Measurements from ENCODE around the gene OCA2. TPM values are rescaled to one million over a fixed set of nuclear protein-coding genes. Genes with fewer than 3 reads are reported as not detected.

Gene OCA2
- total and polyA plus RNA-seq, 2 of the 13 experiments (the other 11 are each of a cell fraction or from before 2014, with no cell fraction given) = 0.02 to 0.05 TPM

- in situ Hi-C loops (cut with HindIII; ENCODE audit: extremely low pct_ligation_motif_present, low pct_unique_long_range_greater_than_20kb) = no loop called here
- ATAC-seq (no peak), FAIRE-seq (no peak), DNase-seq (ENCODE audit: low spot score) (no peak)
- Histone ChIP-seq H3K79me2 (ENCODE audit: insufficient read depth, low read length) (no peaks in the 10 kb centered on the region), H3K27ac (ENCODE audit: extremely low read length, insufficient read depth, low read length) (no peak overlapping the region), H3K4me3 (replicated peaks in 1 of 3; ENCODE audit: insufficient read depth in 1 of 3, low read depth in 2 of 3, low read length in 3 of 3) (no peak overlapping the region), H3K9me3 (ENCODE audit: low read length) (no peaks in the 10 kb centered on the region), H3K9ac (ENCODE audit: insufficient read depth, low read depth, low read length) (no peak overlapping the region), H3K4me2 (ENCODE audit: low read depth, low read length) (no peak overlapping the region), H3K36me3 (replicated peaks in 1 of 2; ENCODE audit: control insufficient read depth in 1 of 2, insufficient read depth in 2 of 2, low read length in 2 of 2) (no peaks in the 10 kb centered on the region), H3K27me3 (ENCODE audit: control insufficient read depth in 1 of 2, insufficient read depth in 2 of 2, low read length in 2 of 2) (peaks cover 0 to 13% of the 10 kb centered on the region in 2 experiments; a peak in 2 of 5 replicates), H4K20me1 (ENCODE audit: insufficient read depth, low read length) (no peaks in the 10 kb centered on the region), H2AFZ (ENCODE audit: low read length) (no peak overlapping the region), H3K4me1 (ENCODE audit: insufficient read depth, low read length) (no peaks in the 10 kb centered on the region)
- TF ChIP-seq ZNF609 (CRISPR knock-in tag; IDR thresholded peaks at IDR 0.05; ENCODE audit: borderline replicate concordance) (no peak), ZNF773 (CRISPR knock-in tag; IDR thresholded peaks at IDR 0.05; ENCODE audit: borderline replicate concordance) (no peak), ZNF75D (CRISPR knock-in tag; IDR thresholded peaks at IDR 0.05; ENCODE audit: borderline replicate concordance) (no peak), SMAD9 (CRISPR knock-in tag; IDR thresholded peaks at IDR 0.05) (no peak), MIER2 (CRISPR knock-in tag; IDR thresholded peaks at IDR 0.05) (no peak), TAF1 (CRISPR knock-in tag; IDR thresholded peaks at IDR 0.05) (no peak), ZSCAN21 (CRISPR knock-in tag; IDR thresholded peaks at IDR 0.05; ENCODE audit: borderline replicate concordance) (no peak), BATF2 (CRISPR knock-in tag; IDR thresholded peaks at IDR 0.05) (no peak), ISX (CRISPR knock-in tag; conservative IDR thresholded peaks at IDR 0.05) (no peak)
- TF ChIP-seq, protein P1, sequence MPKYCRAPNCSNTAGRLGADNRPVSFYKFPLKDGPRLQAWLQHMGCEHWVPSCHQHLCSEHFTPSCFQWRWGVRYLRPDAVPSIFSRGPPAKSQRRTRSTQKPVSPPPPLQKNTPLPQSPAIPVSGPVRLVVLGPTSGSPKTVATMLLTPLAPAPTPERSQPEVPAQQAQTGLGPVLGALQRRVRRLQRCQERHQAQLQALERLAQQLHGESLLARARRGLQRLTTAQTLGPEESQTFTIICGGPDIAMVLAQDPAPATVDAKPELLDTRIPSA (CRISPR knock-in tag; IDR thresholded peaks at IDR 0.05; ENCODE audit: borderline replicate concordance) = no peak
- TF ChIP-seq, protein P2, sequence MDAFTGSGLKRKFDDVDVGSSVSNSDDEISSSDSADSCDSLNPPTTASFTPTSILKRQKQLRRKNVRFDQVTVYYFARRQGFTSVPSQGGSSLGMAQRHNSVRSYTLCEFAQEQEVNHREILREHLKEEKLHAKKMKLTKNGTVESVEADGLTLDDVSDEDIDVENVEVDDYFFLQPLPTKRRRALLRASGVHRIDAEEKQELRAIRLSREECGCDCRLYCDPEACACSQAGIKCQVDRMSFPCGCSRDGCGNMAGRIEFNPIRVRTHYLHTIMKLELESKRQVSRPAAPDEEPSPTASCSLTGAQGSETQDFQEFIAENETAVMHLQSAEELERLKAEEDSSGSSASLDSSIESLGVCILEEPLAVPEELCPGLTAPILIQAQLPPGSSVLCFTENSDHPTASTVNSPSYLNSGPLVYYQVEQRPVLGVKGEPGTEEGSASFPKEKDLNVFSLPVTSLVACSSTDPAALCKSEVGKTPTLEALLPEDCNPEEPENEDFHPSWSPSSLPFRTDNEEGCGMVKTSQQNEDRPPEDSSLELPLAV (CRISPR knock-in tag; conservative IDR thresholded peaks at IDR 0.05; ENCODE audit: low read depth) = no peak
- ChIA-PET CTCF (ENCODE audit: low intra/inter-chr PET ratio, low total read pairs) (no interaction called here), POLR2A (no interaction called here)
- WGBS (ENCODE audit: low lambda C conversion rate) = 69% methylated on average over 9 of the region's 13 CpGs
- intact Hi-C loops (cut with micrococcal nuclease; ENCODE audit: unreplicated experiment) = no loop called here
- BruUV-seq (replicated peaks) = no TSS peak
These were observed 114.0 kb downstream of the OCA2 start for GRCh38 chr15:27985099-27985498.

Data from HepG2 (cell line).